Liver (tissue), 9 donors: ENCODE results near the gene KCNQ1. TPM values are rescaled to one million over a fixed set of nuclear protein-coding genes. Genes with fewer than 3 reads are reported as not detected.

Experiments
- DNase-seq: peaks from one replicate; pipeline ENCODE4 v3.0.0-alpha.2; 2017; ENCODE audit warnings: low spot score
- H3K27ac ChIP-seq, 2 donors: one replicate each; pipeline ENCODE4 v1.7.0; 2013; ENCODE audit warnings: inconsistent platforms in 2 of 2, low read length in 2 of 2, control low read depth in 1 of 2, low read depth in 1 of 2, mild to moderate bottlenecking in 1 of 2
- H3K27me3 ChIP-seq, 4 donors: one replicate each; pipeline versions ENCODE4 v1.6.1 to v1.7.0; 2013; ENCODE audit warnings: low read length in 3 of 4, inconsistent platforms in 1 of 4, mild to moderate bottlenecking in 1 of 4, moderate library complexity in 1 of 4; ENCODE audit not compliant: control insufficient read depth in 4 of 4, insufficient read depth in 4 of 4
- H3K36me3 ChIP-seq, 4 donors: one replicate each; pipeline versions ENCODE4 v1.6.1 to v1.7.0; 2013; ENCODE audit warnings: low read length in 3 of 4, mild to moderate bottlenecking in 3 of 4, low read depth in 1 of 4, moderate library complexity in 1 of 4; ENCODE audit not compliant: control insufficient read depth in 4 of 4, insufficient read depth in 3 of 4
- H3K4me1 ChIP-seq, 4 donors: one replicate each; pipeline versions ENCODE4 v1.6.1 to v1.7.0; 2013; ENCODE audit warnings: low read length in 3 of 4, mild to moderate bottlenecking in 3 of 4, moderate library complexity in 1 of 4; ENCODE audit not compliant: control insufficient read depth in 4 of 4, insufficient read depth in 4 of 4
- H3K4me3 ChIP-seq, 3 donors: one replicate each; pipeline versions ENCODE4 v1.6.1 to v1.7.0; 2013; ENCODE audit warnings: low read length in 3 of 3, control low read depth in 1 of 3, low read depth in 1 of 3, mild to moderate bottlenecking in 1 of 3
- H3K9ac ChIP-seq, 2 donors: one replicate each; pipeline ENCODE4 v1.7.0; 2013; ENCODE audit warnings: low read length in 2 of 2, mild to moderate bottlenecking in 2 of 2, moderate library complexity in 2 of 2, control low read depth in 1 of 2, low read depth in 1 of 2
- H3K9me3 ChIP-seq, 4 donors: one replicate each; pipeline versions ENCODE4 v1.6.1 to v1.7.0; 2013; ENCODE audit warnings: low read length in 3 of 4; ENCODE audit not compliant: control insufficient read depth in 4 of 4
- ATF3 ChIP-seq: IDR thresholded peaks from 2 replicates; pipeline ENCODE4 v1.6.1; 2016; ENCODE audit warnings: antibody characterized with exemption
- CTCF ChIP-seq: fragments of 150-350 bp; IDR thresholded peaks from 2 replicates; pipeline ENCODE4 v1.5.1; 2017; ENCODE audit warnings: improper control_type of control experiment, low read depth, low read length; ENCODE audit not compliant: missing input control
- EGR1 ChIP-seq, 2 donors: IDR thresholded peaks; 2 replicates each; pipeline ENCODE4 v1.6.1; 2016 to 2018; ENCODE audit warnings: antibody characterized with exemption in 2 of 2, low read depth in 2 of 2
- FOXA1 ChIP-seq: IDR thresholded peaks from 2 replicates; pipeline ENCODE4 v1.6.1; 2016; ENCODE audit warnings: antibody characterized with exemption
- FOXA2 ChIP-seq: IDR thresholded peaks from 2 replicates; pipeline ENCODE4 v1.6.1; 2016; ENCODE audit warnings: antibody characterized with exemption
- GABPA ChIP-seq, 2 donors: IDR thresholded peaks in 1 of 2; conservative IDR thresholded peaks in 1 of 2; 2 replicates each; pipeline ENCODE4 v1.6.1; 2016; ENCODE audit warnings: antibody characterized with exemption in 2 of 2, mild to moderate bottlenecking in 1 of 2, moderate library complexity in 1 of 2
- HNF4A ChIP-seq, 2 donors: conservative IDR thresholded peaks; 2 replicates each; pipeline ENCODE4 v1.6.1; 2016; ENCODE audit warnings: antibody characterized with exemption in 2 of 2, mild to moderate bottlenecking in 2 of 2
- HNF4G ChIP-seq: IDR thresholded peaks from 2 replicates; pipeline ENCODE4 v1.6.1; 2016; ENCODE audit warnings: antibody characterized with exemption
- JUND ChIP-seq, 2 donors: IDR thresholded peaks; 2 replicates each; pipeline ENCODE4 v1.6.1; 2016; ENCODE audit warnings: antibody characterized with exemption in 2 of 2
- MAX ChIP-seq: IDR thresholded peaks from 2 replicates; pipeline ENCODE4 v1.6.1; 2016; ENCODE audit warnings: antibody characterized with exemption
- NR2F2 ChIP-seq: IDR thresholded peaks from 2 replicates; pipeline ENCODE4 v1.6.1; 2016; ENCODE audit warnings: antibody characterized with exemption
- RAD21 ChIP-seq, 2 donors: IDR thresholded peaks; 2 replicates each; pipeline ENCODE4 v1.6.1; 2016; ENCODE audit warnings: antibody characterized with exemption in 2 of 2, mild to moderate bottlenecking in 2 of 2
- REST ChIP-seq: IDR thresholded peaks from 2 replicates; pipeline ENCODE4 v1.6.1; 2016; ENCODE audit warnings: antibody characterized with exemption, mild to moderate bottlenecking
- RXRA ChIP-seq, 2 donors: IDR thresholded peaks; 2 replicates each; pipeline ENCODE4 v1.6.1; 2017 to 2018; ENCODE audit warnings: antibody characterized with exemption in 2 of 2, mild to moderate bottlenecking in 1 of 2
- SP1 ChIP-seq: IDR thresholded peaks from 2 replicates; pipeline ENCODE4 v1.6.1; 2018; ENCODE audit warnings: antibody characterized with exemption, mild to moderate bottlenecking
- TAF1 ChIP-seq: conservative IDR thresholded peaks from 2 replicates; pipeline ENCODE4 v1.6.1; 2016; ENCODE audit warnings: antibody characterized with exemption, mild to moderate bottlenecking
- YY1 ChIP-seq: IDR thresholded peaks from 2 replicates; pipeline ENCODE4 v1.6.1; 2016; ENCODE audit warnings: antibody characterized with exemption, mild to moderate bottlenecking
- ZBTB33 ChIP-seq: IDR thresholded peaks from 2 replicates; pipeline ENCODE4 v1.6.1; 2016; ENCODE audit warnings: antibody characterized with exemption
- WGBS: extraction: QIAGEN DNeasy Blood & Tissue Kit; methylation state at CpG from one replicate; pipeline ENCODE4 v1.1.7; 2013; 5-methylcytosine and 5-hydroxymethylcytosine counted together
- polyA plus RNA-seq, 2 donors: library from polyadenylated mRNA; stranded (reverse) in 1 of 2; unstranded in 1 of 2; fragments of 200-250 nt in 1 of 2; fragments of >200 nt in 1 of 2; fragmentation: Nextera tagmentation in 1 of 2; extraction: Ambion mirVana in 1 of 2; gene quantifications; one replicate each; pipeline versions ENCODE4 v1.2.1 to v1.2.3, GENCODE V29; 2013 to 2015
- total RNA-seq, 2 donors: library from RNA; depleted of rRNA; stranded (reverse); fragments of >200 nt; gene quantifications; one replicate each; pipeline ENCODE4 v1.2.3, GENCODE V29; 2014
- donor health status: healthy.
- donor health status: healthy.
- donor health status: healthy.
- donor health status: healthy.
- donor health status: healthy.

The KCNQ1 gene
- total and polyA plus RNA-seq, 4 donors = 0.31 to 2.2 (median 1.5) TPM

- Histone ChIP-seq H3K27ac (no peak overlapping the region), H3K27me3 (no peaks in the 10 kb centered on the region), H3K4me1 (no peaks in the 10 kb centered on the region), H3K36me3 (peaks cover 0 to 2% (median 0%) of the 10 kb centered on the region in 4 donors), H3K9me3 (no peaks in the 10 kb centered on the region), H3K9ac (no peak overlapping the region), H3K4me3 (no peak overlapping the region)
- 82% methylated on average over 8 of the region's 8 CpGs for WGBS
- TF ChIP-seq HNF4G (no peak), FOXA1 (no peak), JUND (IDR thresholded peaks at IDR 0.05) (no peak), NR2F2 (no peak), REST (no peak), RXRA (IDR thresholded peaks at IDR 0.05) (no peak)
- no peak for DNase-seq
Measured at GRCh38 chr11:2518983-2519340, 74.2 kb downstream of the KCNQ1 start.

- H3K9ac ChIP-seq = no peak overlapping the region
- no peak overlapping the region for H3K27ac ChIP-seq
- H3K36me3 ChIP-seq = peaks cover 0 to 2% (median 0%) of the 10 kb centered on the region in 4 donors
- no peaks in the 10 kb centered on the region for H3K27me3 ChIP-seq
- 87% methylated on average over 2 of the region's 2 CpGs for WGBS
- no peaks in the 10 kb centered on the region for H3K4me1 ChIP-seq
- H3K9me3 ChIP-seq = no peaks in the 10 kb centered on the region
- H3K4me3 ChIP-seq = no peak overlapping the region
- DNase-seq = no peak
- TF ChIP-seq RXRA (IDR thresholded peaks at IDR 0.05) (no peak), CTCF (no peak), ATF3 (no peak), ZBTB33 (no peak), HNF4G (no peak), HNF4A (conservative IDR thresholded peaks at IDR 0.05) (no peak), REST (no peak), FOXA2 (no peak), MAX (no peak), TAF1 (no peak), GABPA (IDR thresholded peaks at IDR 0.05 in 1 of 2, conservative IDR thresholded peaks at IDR 0.05 in 1 of 2) (no peak), RAD21 (IDR thresholded peaks at IDR 0.05) (no peak), EGR1 (IDR thresholded peaks at IDR 0.05; ENCODE audit: low read depth in 2 of 2) (no peak), SP1 (no peak), JUND (IDR thresholded peaks at IDR 0.05) (no peak), NR2F2 (no peak), YY1 (no peak), FOXA1 (no peak)
Measured at GRCh38 chr11:2519517-2519861, 74.7 kb downstream of the KCNQ1 start.
